Esophagus squamous epithelium (tissue), 4 donors: ENCODE results near the gene NQO2.

Source experiments
- CTCF ChIP-seq, 6 experiments: fragments of 450-650 bp in 4 of 6; fragments of 200-600 bp in 2 of 6; sonication (generic) in 2 of 6; IDR thresholded peaks; one replicate each; pipeline ENCODE4 v1.5.1; 2016 to 2019; ENCODE audit warnings: antibody characterized with exemption in 6 of 6, mild to moderate bottlenecking in 4 of 6, moderate library complexity in 4 of 6
- POLR2A ChIP-seq, 4 donors: fragments of 450-650 bp; IDR thresholded peaks; one replicate each; pipeline ENCODE4 v1.6.1; 2017; ENCODE audit warnings: antibody characterized with exemption in 4 of 4, mild to moderate bottlenecking in 4 of 4, moderate library complexity in 3 of 4

- no peak for TF ChIP-seq CTCF (IDR thresholded peaks at IDR 0.05)
- no peak for TF ChIP-seq POLR2A (IDR thresholded peaks at IDR 0.05)
Measured at GRCh38 chr6:2950713-2951112, 49.0 kb upstream of the NQO2 start.
